PFSK-1 (cell line): ENCODE data around the gene TOPAZ1.

Experiments used
- FOXP2 ChIP-seq: optimal IDR thresholded peaks from 2 replicates; pipeline ENCODE3; 2011; ENCODE audit warnings: borderline replicate concordance, control low read depth, inconsistent platforms; ENCODE audit not compliant: insufficient read depth; ENCODE audit errors: extremely low read length, extremely low read depth
- POLR2AphosphoS5 ChIP-seq: IDR thresholded peaks from 2 replicates; pipeline ENCODE4 v1.6.1; 2012; ENCODE audit warnings: low read depth, mild to moderate bottlenecking, control low read depth, low read length, moderate library complexity
- SIN3A ChIP-seq: IDR thresholded peaks from 2 replicates; pipeline ENCODE4 v1.6.1; 2012; ENCODE audit warnings: mild to moderate bottlenecking, low read length, moderate library complexity, borderline replicate concordance; ENCODE audit not compliant: insufficient read depth
- TAF1 ChIP-seq: IDR thresholded peaks from 2 replicates; pipeline ENCODE4 v1.6.1; 2012; ENCODE audit warnings: low read length, control low read depth, borderline replicate concordance; ENCODE audit not compliant: insufficient read depth
- TF ChIP-seq, protein P1 (sequence below), 2 experiments: IDR thresholded peaks; 2 replicates each; pipeline versions ENCODE4 v1.6.1 to v1.8.0; 2011 to 2012; ENCODE audit warnings: low read depth in 2 of 2, low read length in 2 of 2, control low read depth in 1 of 2, inconsistent platforms in 1 of 2, mild to moderate bottlenecking in 1 of 2, moderate library complexity in 1 of 2; ENCODE audit not compliant: insufficient read depth in 1 of 2

GRCh38 chr3:44208568-44208967 lies 33.1 kb upstream of the TOPAZ1 start:
- TF ChIP-seq, protein P1, sequence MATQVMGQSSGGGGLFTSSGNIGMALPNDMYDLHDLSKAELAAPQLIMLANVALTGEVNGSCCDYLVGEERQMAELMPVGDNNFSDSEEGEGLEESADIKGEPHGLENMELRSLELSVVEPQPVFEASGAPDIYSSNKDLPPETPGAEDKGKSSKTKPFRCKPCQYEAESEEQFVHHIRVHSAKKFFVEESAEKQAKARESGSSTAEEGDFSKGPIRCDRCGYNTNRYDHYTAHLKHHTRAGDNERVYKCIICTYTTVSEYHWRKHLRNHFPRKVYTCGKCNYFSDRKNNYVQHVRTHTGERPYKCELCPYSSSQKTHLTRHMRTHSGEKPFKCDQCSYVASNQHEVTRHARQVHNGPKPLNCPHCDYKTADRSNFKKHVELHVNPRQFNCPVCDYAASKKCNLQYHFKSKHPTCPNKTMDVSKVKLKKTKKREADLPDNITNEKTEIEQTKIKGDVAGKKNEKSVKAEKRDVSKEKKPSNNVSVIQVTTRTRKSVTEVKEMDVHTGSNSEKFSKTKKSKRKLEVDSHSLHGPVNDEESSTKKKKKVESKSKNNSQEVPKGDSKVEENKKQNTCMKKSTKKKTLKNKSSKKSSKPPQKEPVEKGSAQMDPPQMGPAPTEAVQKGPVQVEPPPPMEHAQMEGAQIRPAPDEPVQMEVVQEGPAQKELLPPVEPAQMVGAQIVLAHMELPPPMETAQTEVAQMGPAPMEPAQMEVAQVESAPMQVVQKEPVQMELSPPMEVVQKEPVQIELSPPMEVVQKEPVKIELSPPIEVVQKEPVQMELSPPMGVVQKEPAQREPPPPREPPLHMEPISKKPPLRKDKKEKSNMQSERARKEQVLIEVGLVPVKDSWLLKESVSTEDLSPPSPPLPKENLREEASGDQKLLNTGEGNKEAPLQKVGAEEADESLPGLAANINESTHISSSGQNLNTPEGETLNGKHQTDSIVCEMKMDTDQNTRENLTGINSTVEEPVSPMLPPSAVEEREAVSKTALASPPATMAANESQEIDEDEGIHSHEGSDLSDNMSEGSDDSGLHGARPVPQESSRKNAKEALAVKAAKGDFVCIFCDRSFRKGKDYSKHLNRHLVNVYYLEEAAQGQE (IDR thresholded peaks at IDR 0.05; ENCODE audit: insufficient read depth in 1 of 2, low read depth in 2 of 2, low read length in 2 of 2) = no peak
- TF ChIP-seq TAF1 (no peak), FOXP2 (no peak), SIN3A (no peak), POLR2AphosphoS5 (no peak)
